ENCODE data around the gene DOCK1.
"Not testable (repeated sequence)": the region's sequence is repeated elsewhere in the genome, so short reads cannot be mapped to it uniquely, and the experiment has no call there.

The DOCK1 gene

GRCh38 chr10:126904818-126905701 is at the start of gene DOCK1:
Gene DOCK1, plus strand, starts transcription at chr10:126905428. Its CDS starts 90 bp downstream, at chr10:126905518.
- no peak for DNase-seq (ENCODE audit: low spot score)

GRCh38 chr10:126857178-126857806 is 47.9 kb upstream of the DOCK1 start:
- no peak for DNase-seq (ENCODE audit: low spot score)

- no peak for DNase-seq (ENCODE audit: low spot score)
Observed at GRCh38 chr10:126867567-126868365, 37.5 kb upstream of the DOCK1 start.

- no peak for DNase-seq (ENCODE audit: low spot score)
Observed at GRCh38 chr10:126868371-126868770, 36.9 kb upstream of the DOCK1 start.

GRCh38 chr10:126872135-126872534 is 33.1 kb upstream of the DOCK1 start:
- DNase-seq (ENCODE audit: low spot score) = no peak

- DNase-seq (ENCODE audit: low spot score) = no peak
Observed at GRCh38 chr10:126872768-126873167, 32.5 kb upstream of the DOCK1 start.

GRCh38 chr10:126876456-126876855 is 28.8 kb upstream of the DOCK1 start:
- no peak for DNase-seq (ENCODE audit: low spot score)

GRCh38 chr10:126877390-126877789 is 27.8 kb upstream of the DOCK1 start:
- DNase-seq (ENCODE audit: low spot score) = no peak

GRCh38 chr10:126878594-126878993 is 26.6 kb upstream of the DOCK1 start:
- DNase-seq (ENCODE audit: low spot score) = no peak

- no peak for DNase-seq (ENCODE audit: low spot score)
Observed at GRCh38 chr10:126880926-126881325, 24.3 kb upstream of the DOCK1 start.

GRCh38 chr10:126882055-126882454 is 23.2 kb upstream of the DOCK1 start:
- DNase-seq (ENCODE audit: low spot score) = not testable (repeated sequence)

- DNase-seq (ENCODE audit: low spot score) = not testable (repeated sequence)
Observed at GRCh38 chr10:126888436-126888835, 16.8 kb upstream of the DOCK1 start.

GRCh38 chr10:126889421-126889820 is 15.8 kb upstream of the DOCK1 start:
- no peak for DNase-seq (ENCODE audit: low spot score)

- DNase-seq (ENCODE audit: low spot score) = not testable (repeated sequence)
Observed at GRCh38 chr10:126890797-126891196, 14.4 kb upstream of the DOCK1 start.

GRCh38 chr10:126892226-126893175 is 12.7 kb upstream of the DOCK1 start:
- no peak for DNase-seq (ENCODE audit: low spot score)

- no peak for DNase-seq (ENCODE audit: low spot score)
Observed at GRCh38 chr10:126893206-126893605, 12.0 kb upstream of the DOCK1 start.

- no peak for DNase-seq (ENCODE audit: low spot score)
Observed at GRCh38 chr10:126893841-126894240, 11.4 kb upstream of the DOCK1 start.

GRCh38 chr10:126895214-126895781 is 9.9 kb upstream of the DOCK1 start:
- no peak for DNase-seq (ENCODE audit: low spot score)

- no peak for DNase-seq (ENCODE audit: low spot score)
Observed at GRCh38 chr10:126898460-126898859, 6.8 kb upstream of the DOCK1 start.

GRCh38 chr10:126899529-126899928 is 5.7 kb upstream of the DOCK1 start:
- not testable (repeated sequence) for DNase-seq (ENCODE audit: low spot score)

- no peak for DNase-seq (ENCODE audit: low spot score)
Observed at GRCh38 chr10:126902157-126902556, 3.1 kb upstream of the DOCK1 start.

Measured in NAMALWA (cell line).